Measurements from ENCODE around the gene TRMT112. TPM values are rescaled to one million over a fixed set of nuclear protein-coding genes. Genes with fewer than 3 reads are reported as not detected.
A peak's percentile ranks its signal among the peaks of the same experiment; 100 is the strongest.

TRMT112 gene
- total and polyA plus RNA-seq, 2 donors (not counting 1 experiment from before 2014, with no cell fraction given) = 161 to 248 TPM

- no peak overlapping the region for H2AFZ ChIP-seq (ENCODE audit: low read length)
- peaks cover 11% of the 10 kb centered on the region for H3K36me3 ChIP-seq (ENCODE audit: control insufficient read depth, insufficient read depth, low read length)
- peaks cover 13% of the 10 kb centered on the region for H3K79me2 ChIP-seq (ENCODE audit: control insufficient read depth, insufficient read depth, low read length)
- H4K20me1 ChIP-seq (ENCODE audit: control insufficient read depth, extremely low read depth, insufficient read depth, low read length) = no peaks in the 10 kb centered on the region
- H3K4me1 ChIP-seq (ENCODE audit: control insufficient read depth, extremely low read depth, insufficient read depth, low read length) = no peaks in the 10 kb centered on the region
- H3K4me3 ChIP-seq (replicated peaks in 1 of 4; ENCODE audit: control extremely low read depth in 1 of 4, insufficient read depth in 1 of 4, low read depth in 3 of 4, low read length in 4 of 4) = no peak overlapping the region
- no peaks in the 10 kb centered on the region for H3K9me3 ChIP-seq (ENCODE audit: control insufficient read depth, insufficient read depth, low read depth, low read length)
- H3K27ac ChIP-seq (ENCODE audit: insufficient read depth, low read length) = no peak overlapping the region
- TF ChIP-seq EZH2 (IDR thresholded peaks at IDR 0.05; ENCODE audit: low read length, missing control alignments) = no peak
- no peak for TF ChIP-seq CTCF (conservative IDR thresholded peaks at IDR 0.05 in 1 of 2, IDR thresholded peaks at IDR 0.05 in 1 of 2; ENCODE audit: low read depth in 1 of 2, low read length in 2 of 2)
- no peak overlapping the region for H3K4me2 ChIP-seq (ENCODE audit: extremely low read depth, insufficient read depth, low read length)
- DNase-seq (ENCODE audit: low read depth in 2 of 2) = no peak
- no peak overlapping the region for H3K9ac ChIP-seq (ENCODE audit: insufficient read depth, low read length)
- no peaks in the 10 kb centered on the region for H3K27me3 ChIP-seq (ENCODE audit: control insufficient read depth, insufficient read depth, low read length)
These were observed 2.4 kb downstream of the TRMT112 start for GRCh38 chr11:64314805-64315561.

GRCh38 chr11:64314146-64314804 is 3.1 kb downstream of the TRMT112 start:
- H3K4me3 ChIP-seq (replicated peaks in 1 of 4; ENCODE audit: control extremely low read depth in 1 of 4, insufficient read depth in 1 of 4, low read depth in 3 of 4, low read length in 4 of 4) = peak overlapping the region in 1 of 4 experiments; percentile 27
- peak overlapping the region; percentile 37 for H3K9ac ChIP-seq (ENCODE audit: insufficient read depth, low read length)

More at GRCh38 chr11:64314146-64314804, 3.1 kb downstream of the TRMT112 start:
- DNase-seq (ENCODE audit: low read depth in 2 of 2) = no peak
- H2AFZ ChIP-seq (ENCODE audit: low read length) = no peak overlapping the region
- H3K27ac ChIP-seq (ENCODE audit: insufficient read depth, low read length) = peak overlapping the region; percentile 58
- H4K20me1 ChIP-seq (ENCODE audit: control insufficient read depth, extremely low read depth, insufficient read depth, low read length) = no peaks in the 10 kb centered on the region
- no peaks in the 10 kb centered on the region for H3K27me3 ChIP-seq (ENCODE audit: control insufficient read depth, insufficient read depth, low read length)
- H3K36me3 ChIP-seq (ENCODE audit: control insufficient read depth, insufficient read depth, low read length) = peaks cover 11% of the 10 kb centered on the region
- H3K4me2 ChIP-seq (ENCODE audit: extremely low read depth, insufficient read depth, low read length) = peak overlapping the region; percentile 7
- TF ChIP-seq CTCF (conservative IDR thresholded peaks at IDR 0.05 in 1 of 2, IDR thresholded peaks at IDR 0.05 in 1 of 2; ENCODE audit: low read depth in 1 of 2, low read length in 2 of 2) (peak in 1 of 2 donors; percentile 35), EZH2 (IDR thresholded peaks at IDR 0.05; ENCODE audit: low read length, missing control alignments) (no peak)
- H3K9me3 ChIP-seq (ENCODE audit: control insufficient read depth, insufficient read depth, low read depth, low read length) = no peaks in the 10 kb centered on the region
- H3K4me1 ChIP-seq (ENCODE audit: control insufficient read depth, extremely low read depth, insufficient read depth, low read length) = no peaks in the 10 kb centered on the region
- H3K79me2 ChIP-seq (ENCODE audit: control insufficient read depth, insufficient read depth, low read length) = peaks cover 13% of the 10 kb centered on the region
